ENCODE measurements around the gene MYL6B.
"Not testable (repeated sequence)": the region's sequence is repeated elsewhere in the genome, so short reads cannot be mapped to it uniquely, and the experiment has no call there.

MYL6B gene

DNA sequence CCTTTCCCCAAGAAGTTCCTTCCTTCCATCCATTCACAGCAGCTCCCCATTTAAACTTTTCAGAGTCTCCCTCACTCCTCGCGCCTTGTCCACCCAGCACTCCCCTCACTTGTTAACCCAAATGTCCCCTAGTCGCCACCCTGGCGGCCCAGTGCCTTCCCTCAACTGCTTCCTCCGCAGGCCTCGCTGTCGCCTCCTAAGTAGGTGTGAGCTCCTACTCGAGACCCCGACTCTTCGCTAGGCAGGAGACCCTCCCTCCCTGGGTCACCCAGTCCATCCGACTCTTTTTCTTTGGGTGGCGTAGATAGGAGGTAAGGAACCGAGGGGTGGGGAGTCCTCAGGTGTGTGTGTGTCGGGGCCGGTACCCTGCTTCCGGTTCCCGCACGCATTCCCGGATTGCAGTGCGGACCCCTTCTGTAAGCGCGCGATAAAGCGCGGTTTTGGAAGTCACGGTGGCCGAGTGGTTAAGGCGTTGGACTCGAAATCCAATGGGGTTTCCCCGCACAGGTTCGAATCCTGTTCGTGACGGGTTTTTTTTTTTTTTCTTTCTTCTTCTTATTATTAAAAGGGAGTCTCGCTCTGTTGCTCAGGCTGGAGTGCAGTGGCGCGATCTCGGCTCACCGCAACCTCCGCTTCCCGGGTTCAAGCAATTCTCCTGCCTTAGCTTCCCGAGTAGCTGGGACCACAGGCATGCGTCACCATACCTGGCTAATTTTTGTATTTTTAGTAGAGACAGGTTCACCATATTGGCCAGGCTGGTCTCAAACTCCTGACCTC lies 37.7 kb downstream of the MYL6B start:
- no peaks in the 10 kb centered on the region for H3K27me3 ChIP-seq (ENCODE audit: control insufficient read depth in 1 of 2, insufficient read depth in 2 of 2, low read length in 2 of 2)
- peak overlapping the region; percentile 87 to 90 for H3K4me3 ChIP-seq (ENCODE audit: low read depth in 1 of 2, low read length in 2 of 2)
- peak overlapping the region; percentile 91 to 94 for H3K9ac ChIP-seq (ENCODE audit: low read depth in 1 of 2, low read length in 2 of 2)
- no peaks in the 10 kb centered on the region for H3K9me3 ChIP-seq (ENCODE audit: control insufficient read depth in 1 of 2, low read length in 2 of 2)
- H3K27ac ChIP-seq (ENCODE audit: low read depth, low read length) = peak overlapping the region; percentile 80
- peaks cover 4 to 12% of the 10 kb centered on the region in 2 donors for H3K36me3 ChIP-seq (ENCODE audit: control insufficient read depth in 1 of 2, insufficient read depth in 2 of 2, low read length in 2 of 2)
- peaks cover 12 to 20% of the 10 kb centered on the region in 2 donors for H3K4me1 ChIP-seq (ENCODE audit: control insufficient read depth in 1 of 2, insufficient read depth in 2 of 2, low read length in 2 of 2)

DNA sequence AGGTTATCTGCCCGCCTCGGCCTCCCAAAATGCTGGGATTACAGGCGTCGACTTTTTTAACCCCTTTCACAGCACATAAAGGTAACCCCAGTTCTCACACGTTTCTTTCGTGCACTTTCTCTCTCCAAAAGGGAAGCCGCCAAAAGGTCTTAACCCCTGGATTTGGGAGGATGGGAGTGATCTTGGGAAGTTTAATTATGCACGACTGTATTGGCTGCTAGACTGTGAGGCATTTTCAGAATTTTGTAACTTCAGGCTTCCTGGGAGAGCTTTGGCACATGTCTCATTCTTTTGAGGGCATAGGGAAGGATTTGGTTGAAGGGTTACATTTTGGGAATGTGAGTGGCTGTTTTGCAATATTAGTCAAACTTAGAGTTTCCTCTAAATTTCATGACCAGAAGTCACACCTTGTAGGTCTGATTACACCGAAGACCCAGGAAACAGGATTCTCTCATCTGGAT lies 38.3 kb downstream of the MYL6B start:
- Histone ChIP-seq H3K36me3 (ENCODE audit: control insufficient read depth in 1 of 2, insufficient read depth in 2 of 2, low read length in 2 of 2) (peaks cover 2 to 8% of the 10 kb centered on the region in 2 donors), H3K9ac (ENCODE audit: low read depth in 1 of 2, low read length in 2 of 2) (peak overlapping the region; percentile 91 to 94), H3K4me3 (ENCODE audit: low read depth in 1 of 2, low read length in 2 of 2) (peak overlapping the region; percentile 87 to 90), H3K9me3 (ENCODE audit: control insufficient read depth in 1 of 2, low read length in 2 of 2) (no peaks in the 10 kb centered on the region), H3K27me3 (ENCODE audit: control insufficient read depth in 1 of 2, insufficient read depth in 2 of 2, low read length in 2 of 2) (no peaks in the 10 kb centered on the region), H3K27ac (ENCODE audit: low read depth, low read length) (no peak overlapping the region), H3K4me1 (ENCODE audit: control insufficient read depth in 1 of 2, insufficient read depth in 2 of 2, low read length in 2 of 2) (peaks cover 12 to 20% of the 10 kb centered on the region in 2 donors)

DNA sequence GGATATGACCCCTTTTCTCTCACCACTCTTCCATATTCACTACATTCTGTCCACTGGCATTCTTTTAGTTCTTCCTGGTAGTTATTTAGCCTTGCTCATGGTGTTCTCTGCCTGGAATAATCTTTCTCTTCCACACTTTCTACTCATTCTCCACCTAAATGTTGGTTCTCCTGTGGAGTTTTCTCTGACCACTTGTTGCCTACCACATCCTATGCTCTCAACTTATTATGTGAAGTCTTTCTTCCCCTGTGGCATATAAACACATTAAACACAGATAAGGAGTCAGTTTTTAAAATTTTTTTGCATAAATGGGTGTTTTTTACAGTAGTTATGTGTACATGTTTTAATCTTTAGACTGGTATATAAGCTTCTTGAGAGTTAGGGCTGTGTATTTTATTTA lies 40.2 kb downstream of the MYL6B start:
- H3K27ac ChIP-seq (ENCODE audit: low read depth, low read length) = no peak overlapping the region
- H3K9ac ChIP-seq (ENCODE audit: low read depth in 1 of 2, low read length in 2 of 2) = no peak overlapping the region

DNA sequence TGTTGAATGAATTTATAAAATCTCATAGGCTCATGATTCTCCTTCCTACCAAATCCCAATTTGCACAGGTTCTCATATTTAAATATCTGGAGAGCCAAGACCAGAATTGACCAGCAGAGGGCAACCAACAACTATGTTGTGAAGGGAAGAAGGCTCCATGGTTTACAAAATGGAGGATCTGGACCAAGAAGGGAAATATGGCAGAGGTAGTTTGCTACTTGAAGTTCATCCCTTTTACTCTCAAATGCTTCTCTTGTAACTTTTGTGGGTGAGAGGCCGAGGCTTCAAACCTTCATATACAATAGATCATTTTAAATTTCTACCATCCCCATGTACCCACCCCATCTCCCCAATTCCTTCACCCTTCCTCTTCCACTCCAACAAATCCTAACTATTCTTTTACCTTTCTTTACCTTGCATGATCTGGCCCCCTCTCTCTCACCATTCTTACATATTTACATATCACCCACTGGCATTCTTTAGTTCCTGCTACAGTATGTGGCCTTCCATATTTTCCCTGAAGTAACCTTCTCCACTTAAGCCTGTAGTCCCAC lies 40.7 kb downstream of the MYL6B start:
- Histone ChIP-seq H3K27ac (ENCODE audit: low read depth, low read length) (no peak overlapping the region), H3K9me3 (ENCODE audit: control insufficient read depth in 1 of 2, low read length in 2 of 2) (no peaks in the 10 kb centered on the region), H3K9ac (ENCODE audit: low read depth in 1 of 2, low read length in 2 of 2) (no peak overlapping the region), H3K4me1 (ENCODE audit: control insufficient read depth in 1 of 2, insufficient read depth in 2 of 2, low read length in 2 of 2) (peaks cover 3 to 14% of the 10 kb centered on the region in 2 donors), H3K4me3 (ENCODE audit: low read depth in 1 of 2, low read length in 2 of 2) (no peak overlapping the region), H3K36me3 (ENCODE audit: control insufficient read depth in 1 of 2, insufficient read depth in 2 of 2, low read length in 2 of 2) (no peaks in the 10 kb centered on the region), H3K27me3 (ENCODE audit: control insufficient read depth in 1 of 2, insufficient read depth in 2 of 2, low read length in 2 of 2) (no peaks in the 10 kb centered on the region)

More for the DNA sequence above, 40.2 kb downstream of the MYL6B start:
- Histone ChIP-seq H3K27me3 (ENCODE audit: control insufficient read depth in 1 of 2, insufficient read depth in 2 of 2, low read length in 2 of 2) (no peaks in the 10 kb centered on the region), H3K4me1 (ENCODE audit: control insufficient read depth in 1 of 2, insufficient read depth in 2 of 2, low read length in 2 of 2) (peaks cover 9 to 19% of the 10 kb centered on the region in 2 donors), H3K4me3 (ENCODE audit: low read depth in 1 of 2, low read length in 2 of 2) (no peak overlapping the region), H3K36me3 (ENCODE audit: control insufficient read depth in 1 of 2, insufficient read depth in 2 of 2, low read length in 2 of 2) (no peaks in the 10 kb centered on the region), H3K9me3 (ENCODE audit: control insufficient read depth in 1 of 2, low read length in 2 of 2) (no peaks in the 10 kb centered on the region)

DNA sequence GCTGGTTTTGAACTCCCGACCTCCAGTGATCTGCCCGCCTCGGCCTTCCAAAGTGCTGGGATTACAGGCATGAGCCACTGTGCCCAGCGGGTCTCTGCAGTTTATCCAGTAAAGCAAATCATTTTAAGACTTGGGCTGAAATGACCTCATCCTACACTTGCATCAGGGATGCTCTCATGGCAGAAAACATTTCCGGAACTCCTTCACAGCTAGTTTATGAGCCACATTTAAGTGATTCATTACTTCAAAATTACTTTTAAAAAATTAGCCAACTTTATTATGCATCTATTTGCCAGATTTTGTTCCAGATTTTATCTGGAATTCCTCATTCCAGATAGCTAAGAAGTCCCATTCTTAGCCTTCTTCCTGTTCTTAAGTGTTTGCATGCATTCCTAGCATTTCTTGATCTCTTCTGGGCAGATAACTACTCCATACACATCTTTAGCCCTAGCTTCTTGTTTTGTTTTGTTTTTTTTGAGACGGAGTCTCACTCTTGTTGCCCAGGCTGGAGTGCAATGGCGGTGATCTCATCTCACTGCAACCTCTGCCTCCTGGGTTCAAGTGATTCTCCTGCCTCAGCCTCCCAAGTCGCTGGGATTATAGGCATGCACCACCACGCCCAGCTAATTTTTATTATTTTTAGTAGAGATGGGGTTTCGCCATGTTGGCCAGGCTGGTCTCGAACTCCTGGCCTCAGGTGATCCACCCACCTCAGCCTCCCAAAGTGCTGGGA lies 44.6 kb downstream of the MYL6B start:
- not testable (repeated sequence) for H3K27ac ChIP-seq (ENCODE audit: low read depth, low read length)

DNA sequence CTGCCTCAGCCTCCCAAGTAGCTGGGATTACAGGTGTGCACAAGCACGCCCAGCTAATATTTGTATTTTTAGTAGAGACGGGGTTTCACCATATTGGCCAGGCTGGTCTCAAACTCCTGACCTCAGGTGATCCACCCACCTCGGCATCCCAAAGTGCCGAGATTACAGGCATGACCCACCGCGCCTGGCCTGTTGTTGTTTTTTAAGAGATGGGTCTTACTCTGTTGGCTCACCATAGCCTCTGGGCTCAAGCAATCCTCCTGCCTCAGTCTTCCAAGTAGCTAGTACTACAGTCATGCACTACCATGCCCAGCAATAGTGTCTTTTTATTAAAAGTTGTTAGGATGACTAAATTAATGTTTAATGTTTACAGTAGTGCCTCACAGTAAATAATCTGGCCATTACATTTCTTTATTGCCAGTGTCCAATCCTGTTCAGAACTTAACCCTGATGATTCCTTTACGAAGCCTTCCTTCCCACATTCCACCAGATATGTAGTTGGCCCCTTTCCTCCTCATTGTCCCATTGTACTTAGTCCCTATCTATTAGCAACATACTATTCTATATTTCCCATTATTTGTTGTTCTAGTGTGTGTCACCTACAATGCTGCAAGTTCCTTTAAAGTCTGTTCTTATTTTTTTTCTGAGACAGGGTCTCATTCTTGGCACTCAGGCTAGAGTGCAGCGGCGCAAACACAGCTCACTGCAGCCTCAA lies 45.7 kb downstream of the MYL6B start:
- no peaks in the 10 kb centered on the region for H3K9me3 ChIP-seq (ENCODE audit: control insufficient read depth in 1 of 2, low read length in 2 of 2)
- peaks cover 7 to 9% of the 10 kb centered on the region in 2 donors for H3K4me1 ChIP-seq (ENCODE audit: control insufficient read depth in 1 of 2, insufficient read depth in 2 of 2, low read length in 2 of 2)
- no peak overlapping the region for H3K4me3 ChIP-seq (ENCODE audit: low read depth in 1 of 2, low read length in 2 of 2)
- H3K27me3 ChIP-seq (ENCODE audit: control insufficient read depth in 1 of 2, insufficient read depth in 2 of 2, low read length in 2 of 2) = no peaks in the 10 kb centered on the region
- H3K27ac ChIP-seq (ENCODE audit: low read depth, low read length) = no peak overlapping the region
- H3K9ac ChIP-seq (ENCODE audit: low read depth in 1 of 2, low read length in 2 of 2) = no peak overlapping the region
- no peaks in the 10 kb centered on the region for H3K36me3 ChIP-seq (ENCODE audit: control insufficient read depth in 1 of 2, insufficient read depth in 2 of 2, low read length in 2 of 2)

More for the DNA sequence above, 44.6 kb downstream of the MYL6B start:
- not testable (repeated sequence) for H3K9ac ChIP-seq (ENCODE audit: low read depth in 1 of 2, low read length in 2 of 2); H3K4me3 ChIP-seq (ENCODE audit: low read depth in 1 of 2, low read length in 2 of 2); H3K9me3 ChIP-seq (ENCODE audit: control insufficient read depth in 1 of 2, low read length in 2 of 2); H3K36me3 ChIP-seq (ENCODE audit: control insufficient read depth in 1 of 2, insufficient read depth in 2 of 2, low read length in 2 of 2); H3K27me3 ChIP-seq (ENCODE audit: control insufficient read depth in 1 of 2, insufficient read depth in 2 of 2, low read length in 2 of 2); H3K4me1 ChIP-seq (ENCODE audit: control insufficient read depth in 1 of 2, insufficient read depth in 2 of 2, low read length in 2 of 2)

DNA sequence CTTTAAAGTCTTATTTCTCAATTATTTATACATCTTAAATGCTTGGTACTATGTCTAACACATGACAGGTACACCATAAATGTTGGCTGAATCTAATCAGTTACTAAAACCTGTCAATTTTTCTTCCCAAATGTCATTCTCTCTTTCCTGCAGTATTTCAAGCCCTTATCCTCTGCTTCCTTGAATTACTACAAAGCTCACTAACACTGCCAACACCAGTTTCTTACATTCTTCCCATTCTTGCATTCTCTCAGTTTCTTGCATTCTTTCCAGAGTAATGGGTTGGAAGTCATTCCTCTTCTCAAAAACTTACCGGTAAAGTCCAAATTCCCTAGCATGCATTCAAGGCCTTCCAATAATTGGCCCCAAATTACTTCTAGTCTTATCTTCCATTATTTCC lies 46.4 kb downstream of the MYL6B start:
- peaks cover 7 to 9% of the 10 kb centered on the region in 2 donors for H3K4me1 ChIP-seq (ENCODE audit: control insufficient read depth in 1 of 2, insufficient read depth in 2 of 2, low read length in 2 of 2)
- H3K27ac ChIP-seq (ENCODE audit: low read depth, low read length) = no peak overlapping the region
- H3K36me3 ChIP-seq (ENCODE audit: control insufficient read depth in 1 of 2, insufficient read depth in 2 of 2, low read length in 2 of 2) = no peaks in the 10 kb centered on the region
- no peak overlapping the region for H3K4me3 ChIP-seq (ENCODE audit: low read depth in 1 of 2, low read length in 2 of 2)
- H3K9ac ChIP-seq (ENCODE audit: low read depth in 1 of 2, low read length in 2 of 2) = no peak overlapping the region
- no peaks in the 10 kb centered on the region for H3K27me3 ChIP-seq (ENCODE audit: control insufficient read depth in 1 of 2, insufficient read depth in 2 of 2, low read length in 2 of 2)
- no peaks in the 10 kb centered on the region for H3K9me3 ChIP-seq (ENCODE audit: control insufficient read depth in 1 of 2, low read length in 2 of 2)

DNA sequence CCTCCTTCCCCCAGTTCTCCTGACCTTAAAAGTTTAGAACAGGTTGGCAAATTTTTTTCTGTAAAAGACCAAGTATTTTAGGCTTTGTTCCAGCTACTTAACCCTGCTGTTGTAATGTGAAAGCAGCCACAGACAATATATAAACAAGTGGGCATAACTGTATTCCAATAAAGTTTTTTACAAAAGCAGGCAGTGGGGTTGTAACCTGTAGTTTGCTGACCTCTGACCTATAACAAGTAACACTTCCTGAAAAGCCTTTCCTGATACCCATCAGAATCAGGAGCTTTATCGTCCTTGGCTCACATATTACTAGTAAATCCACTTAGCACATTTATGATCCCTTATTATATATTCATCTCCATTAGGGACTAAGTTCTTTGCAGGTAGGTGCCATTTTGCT lies 50.0 kb downstream of the MYL6B start:
- no peaks in the 10 kb centered on the region for H3K27me3 ChIP-seq (ENCODE audit: control insufficient read depth in 1 of 2, insufficient read depth in 2 of 2, low read length in 2 of 2)
- no peak overlapping the region for H3K27ac ChIP-seq (ENCODE audit: low read depth, low read length)
- no peak overlapping the region for H3K9ac ChIP-seq (ENCODE audit: low read depth in 1 of 2, low read length in 2 of 2)
- H3K9me3 ChIP-seq (ENCODE audit: control insufficient read depth in 1 of 2, low read length in 2 of 2) = no peaks in the 10 kb centered on the region
- no peak overlapping the region for H3K4me3 ChIP-seq (ENCODE audit: low read depth in 1 of 2, low read length in 2 of 2)
- H3K36me3 ChIP-seq (ENCODE audit: control insufficient read depth in 1 of 2, insufficient read depth in 2 of 2, low read length in 2 of 2) = peaks cover 13 to 24% of the 10 kb centered on the region in 2 donors
- H3K4me1 ChIP-seq (ENCODE audit: control insufficient read depth in 1 of 2, insufficient read depth in 2 of 2, low read length in 2 of 2) = peaks cover 7 to 9% of the 10 kb centered on the region in 2 donors

DNA sequence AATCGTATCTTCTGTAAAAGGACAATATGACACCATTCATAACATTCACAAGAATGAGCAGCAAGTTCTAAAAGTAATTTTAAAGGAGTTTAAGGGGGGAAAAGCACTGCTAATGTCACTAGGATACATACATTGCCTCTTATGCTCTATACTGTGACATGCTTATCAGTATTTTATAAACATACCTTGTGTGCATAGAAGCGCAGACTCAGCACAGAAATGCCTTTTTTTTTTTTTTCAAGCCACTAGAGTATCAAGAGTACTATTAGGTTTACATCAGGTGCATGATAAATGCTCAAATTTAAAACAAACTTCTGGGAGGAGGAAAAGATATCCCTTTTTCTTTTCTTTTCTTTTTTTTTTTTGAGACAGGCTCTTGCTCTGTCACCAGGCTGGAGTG lies 50.5 kb downstream of the MYL6B start:
- Histone ChIP-seq H3K36me3 (ENCODE audit: control insufficient read depth in 1 of 2, insufficient read depth in 2 of 2, low read length in 2 of 2) (peaks cover 17 to 28% of the 10 kb centered on the region in 2 donors), H3K27me3 (ENCODE audit: control insufficient read depth in 1 of 2, insufficient read depth in 2 of 2, low read length in 2 of 2) (no peaks in the 10 kb centered on the region), H3K4me3 (ENCODE audit: low read depth in 1 of 2, low read length in 2 of 2) (no peak overlapping the region), H3K27ac (ENCODE audit: low read depth, low read length) (no peak overlapping the region), H3K9me3 (ENCODE audit: control insufficient read depth in 1 of 2, low read length in 2 of 2) (no peaks in the 10 kb centered on the region), H3K9ac (ENCODE audit: low read depth in 1 of 2, low read length in 2 of 2) (no peak overlapping the region), H3K4me1 (ENCODE audit: control insufficient read depth in 1 of 2, insufficient read depth in 2 of 2, low read length in 2 of 2) (peaks cover 7 to 9% of the 10 kb centered on the region in 2 donors)

All from duodenal mucosa (tissue), 2 donors.